Gastrocnemius medialis (tissue), 4 donors: ENCODE measurements around the gene ZFYVE27. TPM values are rescaled to one million over a fixed set of nuclear protein-coding genes. Genes with fewer than 3 reads are reported as not detected.

ENCODE experiments used
- ATAC-seq, 2 donors: fragments of 150-250 bp; one replicate each; pipeline ENCODE4 v1.9.1; 2016
- DNase-seq, 2 donors: peaks; one replicate each; pipeline ENCODE4 v3.0.0-alpha.2; 2019
- H3K27ac ChIP-seq, 4 donors: fragments of 200-600 bp; sonication (generic); 1 replicate in 1 of 4; 2 replicates in 3 of 4; pipeline ENCODE4 v1.5.1; 2016 to 2018; ENCODE audit warnings: mild to moderate bottlenecking in 2 of 4, moderate library complexity in 1 of 4
- H3K27me3 ChIP-seq, 3 donors: fragments of 200-600 bp; sonication (generic) in 2 of 3; 1 replicate in 1 of 3; 2 replicates in 2 of 3; pipeline versions ENCODE4 v1.5.1 to v1.6.0; 2016 to 2019; ENCODE audit warnings: mild to moderate bottlenecking in 1 of 3, moderate library complexity in 1 of 3
- H3K36me3 ChIP-seq, 2 donors: fragments of 200-600 bp; sonication (generic) in 1 of 2; one replicate each; pipeline ENCODE4 v1.5.1; 2017 to 2018
- H3K4me1 ChIP-seq, 2 donors: fragments of 200-600 bp; sonication (generic) in 1 of 2; one replicate each; pipeline ENCODE4 v1.5.1; 2016 to 2017; ENCODE audit warnings: mild to moderate bottlenecking in 2 of 2
- H3K4me3 ChIP-seq, 4 donors: fragments of 200-600 bp; sonication (generic) in 3 of 4; 1 replicate in 1 of 4; 2 replicates in 3 of 4; pipeline ENCODE4 v1.5.1; 2016 to 2019; ENCODE audit warnings: mild to moderate bottlenecking in 2 of 4
- H3K9me3 ChIP-seq, 3 donors: fragments of 200-600 bp; sonication (generic) in 2 of 3; 1 replicate in 1 of 3; 2 replicates in 2 of 3; pipeline ENCODE4 v1.5.1; 2016 to 2019
- CTCF ChIP-seq, 5 experiments: fragments of 450-650 bp in 3 of 5; fragments of 200-600 bp in 2 of 5; sonication (generic) in 2 of 5; IDR thresholded peaks in 4 of 5; conservative IDR thresholded peaks in 1 of 5; 1 replicate in 4 of 5; 2 replicates in 1 of 5; pipeline ENCODE4 v1.5.1; 2016 to 2019; ENCODE audit warnings: antibody characterized with exemption in 5 of 5, mild to moderate bottlenecking in 3 of 5, moderate library complexity in 3 of 5
- POLR2A ChIP-seq, 2 donors: fragments of 450-650 bp; IDR thresholded peaks; one replicate each; pipeline ENCODE4 v1.6.1; 2017; ENCODE audit warnings: antibody characterized with exemption in 2 of 2, mild to moderate bottlenecking in 2 of 2, moderate library complexity in 2 of 2
- in situ Hi-C, 4 donors: fragments of 200-750 bp; cut with MboI; loops; one replicate each; pipeline versions ENCODE4 v1.15.0 to v1.8.0; 2017; ENCODE audit warnings: low sequenced_read_pairs in 4 of 4
- intact Hi-C: fragments of 100-400 bp; cut with DNase I; formaldehyde crosslinking; loops from one replicate; pipeline ENCODE4 v1.15.1; 2023; ENCODE audit warnings: low total_unique reads
- total RNA-seq, 4 donors: library from RNA; depleted of rRNA; stranded (reverse); fragments of >200 nt; gene quantifications; one replicate each; pipeline versions ENCODE4 v1.1.0 to v1.2.3, GENCODE V29; 2016

Gene ZFYVE27
- total RNA-seq, 4 donors from 2014 or later = 7.6 to 14.9 (median 11.6) TPM

DNA sequence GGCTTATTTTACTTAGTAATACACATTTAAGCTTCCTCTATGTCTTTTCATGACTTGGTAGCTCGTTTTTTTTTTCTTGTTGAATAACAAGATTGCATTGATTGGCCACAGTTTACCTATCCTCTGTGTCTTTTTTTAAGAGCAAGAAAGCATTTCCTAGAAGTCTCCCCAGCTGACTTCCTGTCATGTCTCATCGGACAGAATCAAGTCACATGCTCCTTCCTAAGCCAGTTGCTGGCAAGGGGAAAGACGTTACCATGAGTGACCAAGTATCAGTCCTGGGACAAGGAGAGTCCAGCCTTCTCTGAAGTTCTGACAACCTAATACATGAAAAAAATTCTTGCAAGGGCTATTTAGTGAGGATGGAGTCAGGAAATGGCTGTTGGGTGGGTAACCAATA is 59.7 kb downstream of the ZFYVE27 start:
- no peak for TF ChIP-seq POLR2A (IDR thresholded peaks at IDR 0.05)
- TF ChIP-seq CTCF (IDR thresholded peaks at IDR 0.05 in 4 of 5, conservative IDR thresholded peaks at IDR 0.05 in 1 of 5) = no peak
- Histone ChIP-seq H3K9me3 (no peaks in the 10 kb centered on the region), H3K4me1 (no peaks in the 10 kb centered on the region), H3K27ac (no peak overlapping the region), H3K27me3 (no peaks in the 10 kb centered on the region), H3K36me3 (no peaks in the 10 kb centered on the region), H3K4me3 (no peak overlapping the region)
- in situ Hi-C loops (loop anchor here in 2 of 4 donors (5.0 to 25.0 kb wide), 2 partner anchors 66 to 241 kb away; partner anchors contain the start of gene CRTAC1 (in 1 of the 2)), intact Hi-C loops (loop anchor here (10.0 kb wide), 1 partner anchor 248 kb away; no protein-coding TSS in a partner anchor)
- no peak for DNase-seq
- peak in 1 of 2 donors; percentile 81 for ATAC-seq

- Histone ChIP-seq H3K27me3 (no peaks in the 10 kb centered on the region), H3K27ac (no peak overlapping the region), H3K9me3 (no peaks in the 10 kb centered on the region), H3K4me3 (peak overlapping the region in 1 of 4 donors; percentile 10), H3K4me1 (no peaks in the 10 kb centered on the region), H3K36me3 (no peaks in the 10 kb centered on the region)
- intact Hi-C loops = loop anchor here (10.0 kb wide), 1 partner anchor 246 kb away; no protein-coding TSS in a partner anchor
- TF ChIP-seq POLR2A (IDR thresholded peaks at IDR 0.05) (no peak), CTCF (IDR thresholded peaks at IDR 0.05 in 4 of 5, conservative IDR thresholded peaks at IDR 0.05 in 1 of 5) (no peak)
- in situ Hi-C loops = loop anchor here in 2 of 4 donors (5.0 to 25.0 kb wide), 2 partner anchors 63 to 238 kb away; partner anchors contain the start of gene CRTAC1 (in 1 of the 2)
- ATAC-seq = no peak
- no peak for DNase-seq
Measured at GRCh38 chr10:97798958-97799610, 62.2 kb downstream of the ZFYVE27 start.

GRCh38 chr10:97800474-97800873 is 63.5 kb downstream of the ZFYVE27 start:
- in situ Hi-C loops (no loop called here), intact Hi-C loops (no loop called here)
- H3K4me3 ChIP-seq = no peak overlapping the region
- ATAC-seq (no peak), DNase-seq (no peak)
- peaks cover 7 to 9% of the 10 kb centered on the region in 2 donors for H3K4me1 ChIP-seq
- no peaks in the 10 kb centered on the region for H3K36me3 ChIP-seq
- H3K27ac ChIP-seq = no peak overlapping the region
- no peaks in the 10 kb centered on the region for H3K9me3 ChIP-seq
- no peak for TF ChIP-seq POLR2A (IDR thresholded peaks at IDR 0.05)
- H3K27me3 ChIP-seq = no peaks in the 10 kb centered on the region

DNA sequence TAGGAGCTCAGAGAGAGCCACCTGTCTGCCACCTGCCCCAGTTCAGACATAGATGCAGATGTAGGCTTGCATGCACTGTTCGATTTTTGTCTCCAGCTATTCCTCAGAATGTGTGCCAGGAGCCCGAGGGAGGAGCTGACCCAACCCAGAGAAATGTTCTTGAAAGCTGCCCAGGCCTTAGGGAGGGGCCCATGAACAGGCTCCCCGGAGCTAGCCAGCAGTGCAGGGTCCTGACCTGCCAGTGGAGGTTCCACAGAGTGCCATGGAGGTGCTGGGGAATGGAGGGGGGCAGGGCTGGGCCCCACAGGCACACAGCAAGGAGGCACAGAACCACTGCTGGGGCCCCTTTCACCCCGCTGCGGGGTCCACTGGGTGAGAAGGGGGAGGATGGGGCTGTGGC is 64.5 kb downstream of the ZFYVE27 start:
- in situ Hi-C loops (no loop called here), intact Hi-C loops (no loop called here)
- DNase-seq (no peak), ATAC-seq (no peak)
- Histone ChIP-seq H3K27ac (no peak overlapping the region), H3K9me3 (no peaks in the 10 kb centered on the region), H3K36me3 (no peaks in the 10 kb centered on the region), H3K27me3 (no peaks in the 10 kb centered on the region), H3K4me1 (peaks cover 14 to 15% of the 10 kb centered on the region in 2 donors), H3K4me3 (no peak overlapping the region)
- no peak for TF ChIP-seq CTCF (IDR thresholded peaks at IDR 0.05 in 4 of 5, conservative IDR thresholded peaks at IDR 0.05 in 1 of 5)
- TF ChIP-seq POLR2A (IDR thresholded peaks at IDR 0.05) = no peak

- in situ Hi-C loops (no loop called here), intact Hi-C loops (no loop called here)
- no peaks in the 10 kb centered on the region for H3K9me3 ChIP-seq
- peak; percentile 37 to 41 for DNase-seq
- H3K27me3 ChIP-seq = no peaks in the 10 kb centered on the region
- TF ChIP-seq POLR2A (IDR thresholded peaks at IDR 0.05) (no peak), CTCF (IDR thresholded peaks at IDR 0.05 in 4 of 5, conservative IDR thresholded peaks at IDR 0.05 in 1 of 5) (no peak)
- ATAC-seq = peak; percentile 63 to 65
- peak overlapping the region in 1 of 4 donors; percentile 11 for H3K4me3 ChIP-seq
- H3K27ac ChIP-seq = peak overlapping the region; percentile 41 to 74 (median 70)
- H3K4me1 ChIP-seq = peaks cover 14 to 15% of the 10 kb centered on the region in 2 donors
- H3K36me3 ChIP-seq = no peaks in the 10 kb centered on the region
Measured at GRCh38 chr10:97805096-97805884, 68.4 kb downstream of the ZFYVE27 start.
